Upper lobe of left lung (tissue), 6 donors: ENCODE measurements around the gene CPSF7. TPM values are rescaled to one million over a fixed set of nuclear protein-coding genes. Genes with fewer than 3 reads are reported as not detected.

ENCODE experiments used
- ATAC-seq, 2 donors: fragments of 200-7000 bp; cut with Tn5 transposase; one replicate each; pipeline ENCODE4 v1.9.1; 2022; ENCODE audit warnings: mild to moderate bottlenecking in 2 of 2, moderate library complexity in 2 of 2; ENCODE audit not compliant: low FRiP score in 2 of 2
- DNase-seq, 2 donors: peaks; one replicate each; pipeline ENCODE4 v3.0.0-alpha.2; 2019 to 2020
- H3K27ac ChIP-seq, 4 donors: fragments of 200-600 bp; sonication (generic); one replicate each; pipeline ENCODE4 v1.5.1; 2016 to 2019
- H3K27me3 ChIP-seq, 4 donors: fragments of 200-600 bp; sonication (generic); one replicate each; pipeline ENCODE4 v1.5.1; 2017 to 2019
- H3K36me3 ChIP-seq, 4 donors: fragments of 200-600 bp; sonication (generic); one replicate each; pipeline ENCODE4 v1.5.1; 2016 to 2019
- H3K4me1 ChIP-seq, 4 donors: fragments of 200-600 bp; sonication (generic); one replicate each; pipeline ENCODE4 v1.5.1; 2018 to 2019
- H3K4me3 ChIP-seq, 4 donors: fragments of 200-600 bp; sonication (generic); one replicate each; pipeline ENCODE4 v1.5.1; 2017 to 2019; ENCODE audit warnings: mild to moderate bottlenecking in 2 of 4, moderate library complexity in 1 of 4
- H3K9me3 ChIP-seq, 4 donors: fragments of 200-600 bp; sonication (generic); one replicate each; pipeline ENCODE4 v1.5.1; 2018 to 2019
- CTCF ChIP-seq, 6 experiments: fragments of 450-650 bp in 4 of 6; fragments of 200-600 bp in 2 of 6; sonication (generic) in 2 of 6; IDR thresholded peaks; one replicate each; pipeline ENCODE4 v1.5.1; 2016 to 2019; ENCODE audit warnings: antibody characterized with exemption in 6 of 6
- EP300 ChIP-seq, 4 donors: sonication (generic); formaldehyde crosslinking; IDR thresholded peaks; one replicate each; pipeline ENCODE4 v1.5.1; 2017; ENCODE audit warnings: antibody characterized with exemption in 4 of 4, control low read depth in 2 of 4
- POLR2A ChIP-seq, 4 donors: fragments of 450-650 bp; IDR thresholded peaks; one replicate each; pipeline ENCODE4 v1.5.1; 2016 to 2017; ENCODE audit warnings: antibody characterized with exemption in 4 of 4, mild to moderate bottlenecking in 2 of 4
- POLR2AphosphoS5 ChIP-seq, 2 donors: sonication (generic); formaldehyde crosslinking; IDR thresholded peaks; one replicate each; pipeline ENCODE4 v1.5.1; 2017; ENCODE audit warnings: antibody characterized with exemption in 2 of 2
- WGBS, 2 donors: methylation state at CpG; one replicate each; pipeline ENCODE4 v1.1.5; 2017 to 2018; 5-methylcytosine and 5-hydroxymethylcytosine counted together
- total RNA-seq, 6 donors: library from RNA; depleted of rRNA in 4 of 6; stranded (reverse); fragments of >200 nt in 4 of 6; gene quantifications; one replicate each; pipeline versions ENCODE4 v1.1.0 to v1.2.1, GENCODE V29; 2016 to 2021
- donor health status: DM: no; HTN: no; CAD: no; lungs with moderate emphysema.
- donor health status: DM: no; HTN: yes; CAD: no; lungs with severe emphysema.

The CPSF7 gene
- total RNA-seq, 6 donors from 2014 or later = 34.5 to 81.7 (median 57.1) TPM

- Histone ChIP-seq H3K27ac (peak within 1 kb of the TSS; percentile 97 to 99 (median 98)), H3K27me3 (no peaks in the 10 kb centered on the region)
- WGBS, 2 donors = 0% methylated on average over 10 to 49 of the region's 63 CpGs
These were observed 67.8 kb downstream of the CPSF7 start, which contains the start of the genes CYB561A3 and TMEM138 for GRCh38 chr11:61361741-61362541. Gene CYB561A3 (minus strand): TSS chr11:61361882. CDS start chr11:61356713, 5,169 bp downstream. Gene TMEM138 (plus strand): TSS chr11:61362374. CDS start chr11:61364391, 2,017 bp downstream.

GRCh38 chr11:61361237-61361740, 68.5 kb downstream of the CPSF7 start:
- Histone ChIP-seq H3K9me3 (no peaks in the 10 kb centered on the region), H3K27me3 (no peaks in the 10 kb centered on the region), H3K4me3 (peak overlapping the region; percentile 60 to 97 (median 72)), H3K36me3 (peaks cover 8 to 26% (median 22%) of the 10 kb centered on the region in 4 donors), H3K4me1 (peaks cover 31 to 41% (median 34%) of the 10 kb centered on the region in 4 donors), H3K27ac (peak overlapping the region; percentile 97 to 99 (median 98))
- DNase-seq = no peak
- no peak for TF ChIP-seq POLR2A (IDR thresholded peaks at IDR 0.05)
- no peak for TF ChIP-seq EP300 (IDR thresholded peaks at IDR 0.05)
- TF ChIP-seq CTCF (IDR thresholded peaks at IDR 0.05) = no peak
- TF ChIP-seq POLR2AphosphoS5 (IDR thresholded peaks at IDR 0.05) = no peak
- WGBS, 2 donors = 2 to 3% methylated on average over 20 to 22 of the region's 22 CpGs
- ATAC-seq = no peak

More at GRCh38 chr11:61361741-61362541, 67.8 kb downstream of the CPSF7 start, which contains the start of the genes CYB561A3 and TMEM138:
- ATAC-seq = peak; percentile 98 to 99
- Histone ChIP-seq H3K4me1 (peaks cover 31 to 40% (median 34%) of the 10 kb centered on the region in 4 donors), H3K9me3 (no peaks in the 10 kb centered on the region), H3K4me3 (peak within 1 kb of the TSS; percentile 60 to 97 (median 72)), H3K36me3 (peaks cover 11 to 32% (median 28%) of the 10 kb centered on the region in 4 donors)
- peak in 1 of 6 experiments; percentile 9 for TF ChIP-seq CTCF (IDR thresholded peaks at IDR 0.05)
- TF ChIP-seq POLR2A (IDR thresholded peaks at IDR 0.05) = peak in 3 of 4 donors; percentile 64 to 92 (median 89)
- peak; percentile 83 to 98 for TF ChIP-seq POLR2AphosphoS5 (IDR thresholded peaks at IDR 0.05)
- peak in 1 of 4 donors; percentile 25 for TF ChIP-seq EP300 (IDR thresholded peaks at IDR 0.05)
- DNase-seq = peak; percentile 95

- no peak overlapping the region for H3K4me3 ChIP-seq
- no peak for TF ChIP-seq POLR2A (IDR thresholded peaks at IDR 0.05)
- no peak for TF ChIP-seq POLR2AphosphoS5 (IDR thresholded peaks at IDR 0.05)
- TF ChIP-seq CTCF (IDR thresholded peaks at IDR 0.05) = no peak
- no peak for TF ChIP-seq EP300 (IDR thresholded peaks at IDR 0.05)
- 78 to 89% methylated on average over 6 of the region's 6 CpGs for WGBS, 2 donors
- H3K36me3 ChIP-seq = peaks cover 3 to 17% (median 10%) of the 10 kb centered on the region in 4 donors
- no peaks in the 10 kb centered on the region for H3K27me3 ChIP-seq
- DNase-seq (no peak), ATAC-seq (no peak)
- peaks cover 31 to 41% (median 34%) of the 10 kb centered on the region in 4 donors for H3K4me1 ChIP-seq
- peak overlapping the region in 2 of 4 donors; percentile 5 to 97 for H3K27ac ChIP-seq
- H3K9me3 ChIP-seq = no peaks in the 10 kb centered on the region
These were observed 70.3 kb downstream of the CPSF7 start for GRCh38 chr11:61359516-61359915.

GRCh38 chr11:61358566-61358965, 71.2 kb downstream of the CPSF7 start:
- no peaks in the 10 kb centered on the region for H3K9me3 ChIP-seq
- TF ChIP-seq POLR2A (IDR thresholded peaks at IDR 0.05) = no peak
- TF ChIP-seq EP300 (IDR thresholded peaks at IDR 0.05) = no peak
- DNase-seq (no peak), ATAC-seq (no peak)
- peaks cover 0 to 18% (median 10%) of the 10 kb centered on the region in 4 donors for H3K36me3 ChIP-seq
- H3K4me1 ChIP-seq = peaks cover 30 to 38% (median 31%) of the 10 kb centered on the region in 4 donors
- 93 to 96% methylated on average over 11 of the region's 11 CpGs for WGBS, 2 donors
- no peak overlapping the region for H3K4me3 ChIP-seq
- no peaks in the 10 kb centered on the region for H3K27me3 ChIP-seq
- H3K27ac ChIP-seq = no peak overlapping the region

GRCh38 chr11:61357894-61358239, 71.9 kb downstream of the CPSF7 start:
- peak overlapping the region in 2 of 4 donors; percentile 49 to 62 for H3K27ac ChIP-seq
- ATAC-seq (no peak), DNase-seq (no peak)
- peaks cover 3 to 25% (median 16%) of the 10 kb centered on the region in 4 donors for H3K36me3 ChIP-seq
- no peak overlapping the region for H3K4me3 ChIP-seq
- no peaks in the 10 kb centered on the region for H3K9me3 ChIP-seq
- peaks cover 23 to 31% (median 24%) of the 10 kb centered on the region in 4 donors for H3K4me1 ChIP-seq
- WGBS, 2 donors = 86 to 94% methylated on average over 6 of the region's 6 CpGs
- no peaks in the 10 kb centered on the region for H3K27me3 ChIP-seq
- TF ChIP-seq POLR2AphosphoS5 (IDR thresholded peaks at IDR 0.05) (no peak), POLR2A (IDR thresholded peaks at IDR 0.05) (no peak), EP300 (IDR thresholded peaks at IDR 0.05) (no peak), CTCF (IDR thresholded peaks at IDR 0.05) (no peak)
